Stimulated activated CD8-positive, alpha-beta memory T cell treated with anti-CD3 and anti-CD28 coated beads, Interleukin-7, amount 100 ng/mL, for 48 hours (primary cell): Measurements from ENCODE around the gene NMRK1.

Experiments
- DNase-seq, 2 donors: peaks; one replicate each; pipeline ENCODE4 v3.0.0-alpha.2; 2020; ENCODE audit warnings: low read depth in 1 of 2; ENCODE audit errors: extremely low read depth in 1 of 2

The NMRK1 gene

GRCh38 chr9:75063556-75064305, 24.2 kb downstream of the NMRK1 start:
- DNase-seq, result no peak

GRCh38 chr9:75061169-75061568, 26.8 kb downstream of the NMRK1 start:
- no peak for DNase-seq

- no peak for DNase-seq
Measured at GRCh38 chr9:75054368-75055001, 33.5 kb downstream of the NMRK1 start.

GRCh38 chr9:75053869-75054268, 34.1 kb downstream of the NMRK1 start:
- no peak for DNase-seq

- no peak for DNase-seq
Measured at GRCh38 chr9:75051285-75051684, 36.7 kb downstream of the NMRK1 start.

GRCh38 chr9:75047506-75047905, 40.4 kb downstream of the NMRK1 start:
- no peak for DNase-seq

GRCh38 chr9:75046725-75047345, 41.1 kb downstream of the NMRK1 start:
- DNase-seq, result no peak

GRCh38 chr9:75041041-75041440, 46.9 kb downstream of the NMRK1 start:
- no peak for DNase-seq

- DNase-seq, result no peak
Measured at GRCh38 chr9:75039801-75040200, 48.2 kb downstream of the NMRK1 start.

- DNase-seq, result no peak
Measured at GRCh38 chr9:75039009-75039408, 48.9 kb downstream of the NMRK1 start.

- no peak for DNase-seq
Measured at GRCh38 chr9:75036793-75037192, 51.2 kb downstream of the NMRK1 start.

GRCh38 chr9:75033791-75034473, 54.0 kb downstream of the NMRK1 start:
- no peak for DNase-seq

- peak; percentile 25 to 44 for DNase-seq
Measured at GRCh38 chr9:75027187-75028107, 60.5 kb downstream of the NMRK1 start.

- DNase-seq, result no peak
Measured at GRCh38 chr9:75023846-75024245, 64.1 kb downstream of the NMRK1 start.

- DNase-seq, result no peak
Measured at GRCh38 chr9:75019654-75020053, 68.3 kb downstream of the NMRK1 start.

- no peak for DNase-seq
Measured at GRCh38 chr9:75019022-75019421, 68.9 kb downstream of the NMRK1 start.

GRCh38 chr9:75017378-75017777, 70.6 kb downstream of the NMRK1 start:
- DNase-seq, result no peak

- no peak for DNase-seq
Measured at GRCh38 chr9:75013735-75014134, 74.2 kb downstream of the NMRK1 start.
